Transverse colon (tissue), 3 donors: ENCODE measurements around the gene SLC24A4.

ENCODE experiments used
- POLR2A ChIP-seq: fragments of 450-650 bp; IDR thresholded peaks from one replicate; pipeline ENCODE4 v1.6.1; 2016; ENCODE audit warnings: antibody characterized with exemption, mild to moderate bottlenecking, moderate library complexity
- TF ChIP-seq, protein P1 (sequence below), 5 experiments: fragments of 200-600 bp in 3 of 5; fragments of 450-650 bp in 2 of 5; sonication (generic) in 3 of 5; IDR thresholded peaks; 1 replicate in 2 of 5; 2 replicates in 3 of 5; pipeline ENCODE4 v1.5.1; 2016 to 2017; ENCODE audit warnings: antibody characterized with exemption in 5 of 5, inconsistent platforms in 3 of 5, mild to moderate bottlenecking in 2 of 5, moderate library complexity in 1 of 5

DNA sequence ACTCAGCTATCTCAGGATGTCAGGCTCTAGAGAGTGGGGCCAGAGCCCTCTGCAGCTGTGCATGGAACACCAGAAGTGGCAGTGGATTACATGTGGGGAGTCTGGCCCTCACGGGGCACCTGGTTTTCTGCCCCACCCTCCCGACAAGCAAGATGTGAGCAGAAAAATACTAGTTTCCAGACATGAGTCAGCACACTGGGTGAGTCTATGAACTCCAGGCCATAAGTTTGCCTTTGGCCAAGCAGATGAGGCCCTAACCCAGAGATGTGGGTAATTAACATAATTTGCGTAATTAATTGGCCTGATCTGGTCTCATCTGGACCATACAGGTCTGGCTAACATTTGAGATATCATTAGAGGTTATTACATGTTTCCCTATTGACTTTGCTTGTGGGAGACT, 37.7 kb upstream of the SLC24A4 start:
- TF ChIP-seq POLR2A = no peak
- TF ChIP-seq, protein P1, sequence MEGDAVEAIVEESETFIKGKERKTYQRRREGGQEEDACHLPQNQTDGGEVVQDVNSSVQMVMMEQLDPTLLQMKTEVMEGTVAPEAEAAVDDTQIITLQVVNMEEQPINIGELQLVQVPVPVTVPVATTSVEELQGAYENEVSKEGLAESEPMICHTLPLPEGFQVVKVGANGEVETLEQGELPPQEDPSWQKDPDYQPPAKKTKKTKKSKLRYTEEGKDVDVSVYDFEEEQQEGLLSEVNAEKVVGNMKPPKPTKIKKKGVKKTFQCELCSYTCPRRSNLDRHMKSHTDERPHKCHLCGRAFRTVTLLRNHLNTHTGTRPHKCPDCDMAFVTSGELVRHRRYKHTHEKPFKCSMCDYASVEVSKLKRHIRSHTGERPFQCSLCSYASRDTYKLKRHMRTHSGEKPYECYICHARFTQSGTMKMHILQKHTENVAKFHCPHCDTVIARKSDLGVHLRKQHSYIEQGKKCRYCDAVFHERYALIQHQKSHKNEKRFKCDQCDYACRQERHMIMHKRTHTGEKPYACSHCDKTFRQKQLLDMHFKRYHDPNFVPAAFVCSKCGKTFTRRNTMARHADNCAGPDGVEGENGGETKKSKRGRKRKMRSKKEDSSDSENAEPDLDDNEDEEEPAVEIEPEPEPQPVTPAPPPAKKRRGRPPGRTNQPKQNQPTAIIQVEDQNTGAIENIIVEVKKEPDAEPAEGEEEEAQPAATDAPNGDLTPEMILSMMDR (IDR thresholded peaks at IDR 0.05) = no peak
